NCI-H1092 (cell line): Measurements from ENCODE around the gene HDC.

Experiments
- DNase-seq: peaks from one replicate; lab custom pipeline; 2025; lab: John Stamatoyannopoulos, UW

Gene HDC

DNA sequence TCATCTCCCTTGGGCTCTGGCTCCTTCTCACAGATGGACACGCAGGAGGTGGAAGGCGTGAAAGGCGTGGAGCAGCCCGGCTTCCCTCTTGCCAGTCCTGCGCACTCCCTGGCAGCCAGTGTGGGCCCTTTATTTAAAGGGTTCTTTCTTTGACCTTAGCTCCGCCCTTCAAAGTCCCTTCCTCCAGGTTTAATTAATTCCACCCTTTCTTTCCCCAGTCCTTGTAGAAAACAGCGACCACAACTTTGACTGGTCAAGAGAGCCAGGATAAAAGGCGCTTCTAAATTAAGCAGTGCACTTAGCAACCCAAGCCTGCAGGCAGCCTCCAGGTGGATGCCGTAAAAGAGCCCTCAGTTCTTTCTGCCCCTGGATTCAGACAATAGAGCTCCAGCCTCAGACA, at the start of gene HDC:
HDC (minus strand) TSS at position 107 of the 400 bp plus-strand sequence; CDS start at position 4, 103 bp downstream.
- DNase-seq: no peak

DNA sequence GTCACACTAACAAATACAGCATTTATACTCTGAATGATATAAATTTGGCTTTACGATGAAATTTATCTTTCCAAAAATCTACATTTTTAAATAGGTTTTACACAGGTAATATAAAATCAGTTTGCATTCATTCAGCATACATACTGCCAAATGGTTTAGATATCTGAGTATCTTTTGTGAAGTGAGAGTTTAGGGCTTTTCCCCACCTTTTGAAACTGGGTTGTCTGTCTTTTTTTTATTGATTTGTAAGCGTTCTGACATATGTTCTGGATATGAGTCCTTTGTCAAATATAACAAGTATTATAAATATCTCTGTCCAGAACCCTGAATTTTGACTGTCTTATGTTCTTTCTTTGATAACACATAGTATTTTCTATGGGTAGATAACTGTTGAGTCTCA, 47.1 kb upstream of the HDC start:
- DNase-seq: no peak

GRCh38 chr15:50307799-50308198, 42.3 kb upstream of the HDC start:
- DNase-seq: no peak

DNA sequence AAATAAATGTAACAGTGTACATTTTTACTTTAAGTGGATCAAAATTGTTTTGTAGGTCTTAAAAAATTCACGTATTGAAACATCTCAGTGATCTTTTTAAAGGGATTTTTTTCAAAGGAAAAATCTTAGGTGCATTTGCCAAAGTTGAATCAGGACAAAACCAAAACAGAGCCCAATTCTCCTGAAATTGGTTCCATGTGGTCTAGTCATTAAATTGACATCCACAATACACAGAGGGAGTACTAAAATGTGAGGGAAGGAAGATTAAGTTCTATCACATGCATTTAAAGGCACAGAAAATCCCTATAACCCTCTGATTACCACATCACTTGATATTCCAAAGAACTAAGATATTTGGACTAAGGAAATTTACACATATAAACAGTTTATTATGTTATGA, 39.3 kb upstream of the HDC start:
- no peak for DNase-seq

DNA sequence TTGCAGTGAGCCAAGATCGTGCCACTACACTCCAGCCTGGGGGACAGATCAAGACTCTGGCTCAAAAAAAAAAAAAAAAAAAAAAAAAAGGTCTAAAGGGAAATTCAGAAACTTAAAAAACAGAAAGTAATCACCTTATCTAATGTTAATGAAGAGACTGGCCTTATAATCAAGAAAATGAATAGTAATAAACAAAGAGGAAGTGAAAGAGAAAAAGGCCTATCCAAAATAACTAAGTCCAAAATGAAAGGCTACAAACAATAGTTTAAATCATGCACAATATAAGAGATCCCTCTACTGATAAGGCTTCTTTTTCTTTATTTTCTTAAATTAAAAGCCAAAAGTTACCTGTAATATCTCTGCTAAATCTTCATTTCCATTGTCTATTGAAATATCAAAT, 37.1 kb upstream of the HDC start:
- DNase-seq: no peak

DNA sequence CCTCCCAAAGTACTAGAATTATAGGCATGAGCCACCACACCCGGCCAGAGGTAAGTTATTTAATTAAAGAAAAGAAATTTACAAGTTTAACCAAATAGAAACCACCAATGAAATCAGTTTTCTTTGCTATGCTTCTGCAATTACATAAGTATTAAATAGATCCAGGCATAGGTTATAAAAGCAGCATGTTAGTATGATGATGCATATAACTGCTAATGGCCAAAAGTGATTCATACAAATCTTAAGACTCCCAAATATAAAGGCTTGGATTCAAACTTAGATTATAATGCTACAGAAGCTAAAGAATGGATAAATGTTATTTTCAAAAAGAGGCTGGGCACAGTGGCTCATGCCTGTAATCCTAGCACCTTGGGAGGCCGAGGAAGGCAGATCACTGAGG, 32.8 kb upstream of the HDC start:
- no peak for DNase-seq

DNA sequence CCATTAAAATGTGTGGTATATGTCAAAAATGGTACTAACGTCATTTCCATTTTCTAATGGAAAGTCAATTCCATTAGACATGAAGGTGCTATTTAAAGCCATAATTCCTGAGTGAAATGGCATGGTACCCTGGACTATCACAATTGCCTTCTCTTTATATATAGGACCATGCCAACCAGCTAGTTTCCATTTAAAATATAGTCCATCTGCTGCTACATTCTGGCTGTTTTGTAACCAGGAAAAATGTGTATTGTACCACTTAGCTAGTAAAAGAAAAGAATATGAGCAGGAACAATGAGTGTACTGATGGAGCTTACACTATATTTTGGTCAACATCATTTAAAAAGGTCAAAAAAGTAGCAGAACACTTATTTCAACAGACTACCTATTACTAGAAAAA, 30.4 kb upstream of the HDC start:
- DNase-seq: no peak

DNA sequence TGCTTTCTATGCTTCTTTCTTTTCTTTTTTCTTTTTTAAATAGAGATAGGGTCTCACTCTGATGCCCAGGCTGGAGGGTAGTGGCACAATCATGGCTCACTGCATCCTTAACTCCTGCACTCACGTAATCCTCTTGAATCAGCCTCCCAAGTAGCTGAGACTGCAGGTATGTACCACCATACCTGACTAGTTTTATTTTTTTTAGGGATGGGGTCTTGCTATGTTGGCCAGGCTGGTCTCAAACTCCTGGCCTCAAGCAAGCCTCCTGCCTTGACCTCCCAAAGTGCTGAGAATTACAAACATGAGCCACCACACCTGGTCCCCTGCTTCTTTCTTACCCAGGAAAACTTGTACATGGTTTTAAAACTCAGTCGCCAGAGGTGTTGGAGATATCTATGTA, 24.2 kb upstream of the HDC start:
- no peak for DNase-seq

DNA sequence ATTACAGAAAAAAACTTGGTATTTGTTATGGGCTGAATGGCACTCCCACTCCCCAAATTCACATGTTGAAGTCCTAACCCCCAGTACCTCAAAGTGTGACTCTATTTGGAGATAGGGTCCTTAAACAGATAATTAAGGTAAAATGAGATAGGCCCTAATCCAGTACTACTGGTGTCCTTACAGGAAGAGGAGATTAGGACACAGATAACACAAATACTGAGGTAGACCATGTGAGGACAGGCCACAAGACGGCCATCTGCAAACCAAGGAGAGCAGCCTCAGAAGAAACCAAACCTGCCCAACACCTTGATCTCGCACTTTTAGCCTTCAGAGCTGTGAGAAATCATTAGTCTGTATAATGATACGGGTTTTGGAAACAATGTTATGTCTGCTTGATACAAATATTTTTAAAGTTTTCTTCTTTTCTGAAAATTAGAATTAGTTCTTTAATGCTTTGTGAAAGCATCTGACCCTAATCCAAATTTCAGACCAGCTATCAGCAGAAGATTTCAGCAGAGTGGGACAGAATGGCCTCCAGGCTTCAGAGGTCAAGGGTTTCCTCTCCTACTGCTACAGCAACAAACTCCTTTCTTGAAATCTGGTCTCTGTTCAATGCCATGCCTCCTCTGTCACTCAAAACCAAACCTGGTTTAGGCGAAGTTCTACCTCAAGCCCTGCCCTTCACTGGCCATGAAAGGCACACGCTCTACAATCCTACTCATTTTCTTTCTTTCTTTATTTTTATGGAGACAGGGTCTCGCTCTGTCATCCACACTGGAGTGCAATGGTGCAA, 22.0 kb upstream of the HDC start:
- no peak for DNase-seq

DNA sequence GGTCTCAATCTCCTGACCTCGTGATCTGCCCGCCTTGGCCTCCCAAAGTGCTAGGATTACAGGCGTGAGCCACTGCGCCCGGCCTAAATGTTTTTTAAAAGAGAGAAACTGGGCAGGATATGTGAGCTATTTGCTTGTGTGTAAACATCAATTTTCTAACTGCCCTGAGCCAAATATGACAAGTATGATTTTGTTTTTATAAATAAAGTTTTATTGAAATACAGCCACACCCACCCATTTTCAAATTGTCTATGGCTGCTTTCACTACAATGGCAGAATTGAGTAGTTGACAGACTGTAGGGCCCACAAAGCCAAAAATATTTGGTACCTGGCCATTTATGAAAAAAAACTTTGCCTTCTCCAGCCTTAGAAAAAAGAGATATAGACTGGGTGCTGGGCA, 15.9 kb upstream of the HDC start:
- DNase-seq: no peak

GRCh38 chr15:50280271-50280670, 14.7 kb upstream of the HDC start:
- DNase-seq: no peak

DNA sequence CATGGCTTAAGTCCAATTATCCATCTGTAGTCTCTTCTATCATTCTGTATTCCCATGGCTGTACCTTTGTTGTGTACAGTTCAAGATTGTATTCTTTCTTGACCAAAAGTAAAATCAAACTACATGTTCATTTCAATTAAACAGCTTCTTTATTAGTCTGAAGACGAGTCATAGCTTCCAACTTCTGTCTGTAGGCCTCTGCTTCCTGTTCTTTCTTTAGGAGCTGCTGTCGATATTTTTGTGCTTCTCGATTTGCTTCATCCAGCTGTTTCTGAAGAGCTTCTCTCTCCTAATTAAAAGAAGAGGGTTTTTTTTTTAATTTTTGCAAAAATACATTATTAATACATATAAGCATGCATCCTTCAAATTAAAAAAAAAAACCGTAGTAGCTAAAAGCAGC, 13.0 kb upstream of the HDC start:
- no peak for DNase-seq

DNA sequence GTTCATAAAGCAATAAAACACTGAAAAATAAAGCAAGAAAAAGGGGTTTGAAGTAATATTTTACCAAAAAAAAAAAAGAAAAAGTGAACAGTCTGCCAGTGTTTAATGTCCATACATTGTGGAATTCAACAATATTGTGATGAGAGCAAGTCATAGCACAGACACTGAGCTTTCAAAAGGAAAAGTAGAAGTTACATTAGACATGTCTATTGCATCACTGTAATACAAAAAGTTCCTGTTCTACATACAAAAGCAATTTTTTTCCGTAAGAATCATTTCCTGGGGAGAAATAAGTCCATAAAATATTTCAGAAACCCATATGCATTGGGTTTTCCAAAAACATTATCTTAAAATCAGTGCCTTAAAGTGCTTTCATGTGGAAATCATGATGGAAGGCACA, 11.8 kb upstream of the HDC start:
- no peak for DNase-seq

DNA sequence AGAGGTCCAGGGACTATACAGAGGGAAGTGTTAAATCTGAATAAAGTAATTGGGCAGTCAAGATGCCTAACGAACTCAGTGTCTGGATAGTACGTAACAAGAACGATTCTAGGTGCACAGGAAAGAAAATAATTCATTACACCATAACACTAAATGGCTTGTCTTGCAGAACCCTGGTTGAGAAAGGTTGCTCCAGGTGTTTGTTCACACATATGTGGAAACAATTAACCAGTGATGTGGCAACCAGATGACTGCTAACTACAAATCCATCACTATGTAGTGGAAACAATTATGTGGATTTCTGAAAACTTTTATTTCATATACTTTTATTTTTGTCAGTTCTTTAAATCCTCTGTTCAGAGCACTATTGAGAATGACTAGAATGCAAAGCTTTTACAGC, 10.4 kb upstream of the HDC start:
- DNase-seq: no peak

GRCh38 chr15:50275091-50275490, 9.6 kb upstream of the HDC start:
- no peak for DNase-seq

- DNase-seq: no peak
Observed at GRCh38 chr15:50267577-50267976, 2.1 kb upstream of the HDC start.

- no peak for DNase-seq
Observed at GRCh38 chr15:50262533-50262932, 3.0 kb downstream of the HDC start.

- DNase-seq: no peak
Observed at GRCh38 chr15:50261981-50262380, 3.5 kb downstream of the HDC start.

DNA sequence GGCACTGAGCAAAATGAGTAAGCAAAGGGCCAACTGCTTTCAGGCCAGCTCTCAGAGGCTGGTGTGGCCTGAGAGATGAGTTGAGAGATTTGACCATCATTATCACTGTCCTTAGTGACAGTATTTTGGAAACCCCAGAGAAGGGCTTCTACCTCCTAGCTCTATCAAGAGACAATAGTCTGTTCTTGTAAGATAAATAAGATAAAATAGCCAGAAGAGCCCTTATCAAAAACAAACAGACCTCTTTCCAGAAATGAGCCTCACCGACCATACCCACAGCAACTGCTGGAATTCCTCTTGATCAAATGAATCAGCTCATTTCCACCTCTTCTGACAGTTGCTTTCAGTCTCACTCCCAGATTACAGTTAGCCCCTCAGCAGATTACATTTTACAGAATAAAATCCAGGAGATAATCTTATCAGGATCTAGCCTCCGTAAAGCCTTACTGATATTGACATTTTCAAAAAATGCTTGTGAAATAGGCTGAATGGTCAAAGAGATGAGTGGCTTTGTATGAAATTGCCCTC, 4.5 kb downstream of the HDC start:
- DNase-seq: no peak

DNA sequence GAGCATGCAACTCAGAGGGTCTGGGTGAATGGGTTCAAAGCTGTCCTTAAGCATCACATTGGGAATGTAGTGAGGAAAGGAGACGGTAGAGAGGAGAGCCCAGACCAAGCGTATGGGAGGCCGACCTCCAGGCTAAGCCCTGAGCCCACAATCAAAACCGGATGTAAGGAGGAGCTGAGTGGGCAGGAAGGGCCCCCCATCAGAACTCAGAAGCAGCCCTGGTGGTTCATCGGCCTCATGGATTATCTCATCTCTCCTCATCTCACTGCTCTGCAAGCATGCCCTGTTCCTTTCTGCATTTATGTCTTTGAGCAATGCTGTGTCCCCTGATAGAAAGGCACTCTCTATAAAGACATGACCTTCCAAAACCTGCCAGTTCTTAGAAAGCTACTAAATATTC, 6.2 kb downstream of the HDC start:
- DNase-seq: no peak

GRCh38 chr15:50257924-50258323, 7.6 kb downstream of the HDC start:
- no peak for DNase-seq

- no peak for DNase-seq
Observed at GRCh38 chr15:50257332-50257731, 8.2 kb downstream of the HDC start.

DNA sequence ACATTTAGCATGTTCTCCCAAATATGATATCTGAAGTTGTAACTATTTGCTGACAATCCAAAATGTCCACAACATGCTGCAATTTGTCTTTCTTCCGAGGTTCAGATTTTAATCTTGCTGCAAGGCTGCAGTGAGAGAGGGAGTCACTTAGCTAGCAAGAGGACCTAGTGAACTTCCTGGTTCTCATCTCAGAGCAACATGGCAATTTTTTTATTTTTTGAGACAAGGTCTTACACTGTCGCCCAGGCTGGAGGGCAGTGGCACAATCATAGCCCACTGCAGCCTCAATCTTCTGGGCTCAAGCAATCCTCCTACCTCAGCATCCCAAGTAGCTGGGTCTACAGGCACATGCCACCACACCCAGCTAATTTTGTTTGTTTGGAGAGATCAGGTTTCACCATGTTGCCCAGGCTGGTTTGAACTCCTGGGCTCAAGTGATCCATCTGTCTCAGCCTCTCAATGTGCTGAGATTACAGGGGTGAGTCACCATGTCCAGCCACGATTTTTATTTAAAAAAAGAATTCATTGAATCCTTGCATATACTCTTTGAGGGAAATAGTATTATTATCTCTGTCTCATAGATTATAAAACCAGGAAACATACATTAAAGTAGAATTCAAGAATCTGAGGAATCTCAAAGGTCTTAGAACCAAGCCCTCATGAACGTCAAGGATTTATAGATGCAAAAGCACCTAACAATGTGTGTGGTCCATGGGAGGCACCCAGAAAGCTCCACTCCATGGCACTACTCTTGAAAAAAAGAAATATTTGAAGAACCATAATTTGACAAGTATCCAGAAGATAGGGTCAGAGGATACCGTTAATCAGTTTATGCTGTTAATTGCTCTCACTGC, 9.1 kb downstream of the HDC start:
- no peak for DNase-seq
